GM19328 (cell line): ENCODE measurements around the gene TRIM65.
"Not testable (repeated sequence)": the region's sequence is repeated elsewhere in the genome, so short reads cannot be mapped to it uniquely, and the experiment has no call there.

Experiments
- ATAC-seq: cut with Tn5 transposase; IDR thresholded peaks from one replicate; pipeline ENCODE4 v1.9.1; 2021; ENCODE audit warnings: mild to moderate bottlenecking, moderate library complexity; ENCODE audit not compliant: unreplicated experiment

Gene TRIM65

GRCh38 chr17:75876190-75876937 is 20.4 kb downstream of the TRIM65 start:
- no peak for ATAC-seq

GRCh38 chr17:75875940-75876189 is 20.9 kb downstream of the TRIM65 start:
- ATAC-seq: no peak

- ATAC-seq: no peak
These were observed 21.4 kb downstream of the TRIM65 start for GRCh38 chr17:75875182-75875939.

GRCh38 chr17:75874323-75875181 is 22.2 kb downstream of the TRIM65 start:
- no peak for ATAC-seq

- no peak for ATAC-seq
These were observed 23.0 kb downstream of the TRIM65 start for GRCh38 chr17:75873587-75874322.

GRCh38 chr17:75872434-75873351 is 24.1 kb downstream of the TRIM65 start:
- ATAC-seq: no peak

GRCh38 chr17:75870228-75870627 is 26.5 kb downstream of the TRIM65 start:
- not testable (repeated sequence) for ATAC-seq

- ATAC-seq: no peak
These were observed 27.2 kb downstream of the TRIM65 start for GRCh38 chr17:75869282-75870141.

- not testable (repeated sequence) for ATAC-seq
These were observed 27.9 kb downstream of the TRIM65 start for GRCh38 chr17:75868730-75869281.

GRCh38 chr17:75865404-75866188 is 31.2 kb downstream of the TRIM65 start:
- ATAC-seq: not testable (repeated sequence)

GRCh38 chr17:75864887-75865286 is 31.9 kb downstream of the TRIM65 start:
- ATAC-seq: not testable (repeated sequence)

- peak; percentile 57 for ATAC-seq
These were observed 32.3 kb downstream of the TRIM65 start for GRCh38 chr17:75864448-75864871.

- no peak for ATAC-seq
These were observed 34.8 kb downstream of the TRIM65 start for GRCh38 chr17:75861927-75862317.

- not testable (repeated sequence) for ATAC-seq
These were observed 37.4 kb downstream of the TRIM65 start for GRCh38 chr17:75859358-75859757.

GRCh38 chr17:75856062-75856756 is 40.5 kb downstream of the TRIM65 start:
- ATAC-seq: no peak

GRCh38 chr17:75855310-75856061 is 41.3 kb downstream of the TRIM65 start, which contains the start of gene WBP2:
Gene WBP2 (minus strand): TSS chr17:75855335. CDS start chr17:75855297, 38 bp downstream.
- ATAC-seq: peak; percentile 81
